Activated T-helper 1 cell treated with Interleukin-2 at 50 U/mL for 16 hours (primary cell): ENCODE results near the gene NRCAM.

Experiments used
- DNase-seq: peaks from one replicate; pipeline ENCODE4 v3.0.0-alpha.2; 2020; ENCODE audit warnings: low read depth

The NRCAM gene

DNA sequence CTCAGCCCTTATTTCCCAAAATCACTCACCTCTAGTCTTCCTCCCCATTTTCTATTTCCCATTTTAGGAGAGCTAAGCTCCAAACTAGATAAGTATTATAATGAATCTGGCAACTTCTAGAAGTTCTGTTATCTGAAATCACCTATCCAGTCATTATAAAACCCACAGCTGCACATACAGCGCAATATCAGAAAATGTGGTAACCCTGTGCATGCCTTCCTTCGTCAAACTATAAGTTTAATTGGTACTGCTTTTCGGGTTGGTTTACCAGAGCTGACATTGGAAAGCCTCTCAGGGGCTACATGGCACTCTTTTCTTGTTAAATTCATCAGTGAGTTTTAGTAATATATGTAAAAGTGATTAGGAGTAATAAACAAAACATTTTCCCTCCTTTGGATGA, 327.7 kb downstream of the NRCAM start:
- no peak for DNase-seq

- DNase-seq = no peak
These were observed 328.8 kb downstream of the NRCAM start for GRCh38 chr7:108127461-108127860.

- no peak for DNase-seq
These were observed 331.4 kb downstream of the NRCAM start for GRCh38 chr7:108124820-108125219.

GRCh38 chr7:108122181-108122580, 334.1 kb downstream of the NRCAM start:
- DNase-seq = no peak

DNA sequence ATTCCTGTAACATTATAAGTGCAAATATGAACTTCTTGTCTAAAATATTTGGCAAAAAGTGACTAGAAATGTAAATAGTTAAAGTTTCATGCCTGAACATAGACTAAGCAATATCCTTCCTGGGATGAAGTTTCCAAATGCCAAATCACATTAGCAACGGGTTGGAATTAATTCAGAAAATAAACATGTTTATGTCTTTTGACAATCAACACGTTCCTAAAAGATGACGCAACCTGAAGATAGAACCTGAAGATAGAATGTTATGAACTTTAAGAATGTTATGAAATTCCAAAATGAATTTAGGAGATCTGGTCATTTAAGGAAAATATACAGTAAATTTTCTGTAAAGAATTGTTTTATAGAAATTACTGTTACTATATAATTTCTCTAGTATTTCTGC, 335.3 kb downstream of the NRCAM start:
- DNase-seq = no peak

DNA sequence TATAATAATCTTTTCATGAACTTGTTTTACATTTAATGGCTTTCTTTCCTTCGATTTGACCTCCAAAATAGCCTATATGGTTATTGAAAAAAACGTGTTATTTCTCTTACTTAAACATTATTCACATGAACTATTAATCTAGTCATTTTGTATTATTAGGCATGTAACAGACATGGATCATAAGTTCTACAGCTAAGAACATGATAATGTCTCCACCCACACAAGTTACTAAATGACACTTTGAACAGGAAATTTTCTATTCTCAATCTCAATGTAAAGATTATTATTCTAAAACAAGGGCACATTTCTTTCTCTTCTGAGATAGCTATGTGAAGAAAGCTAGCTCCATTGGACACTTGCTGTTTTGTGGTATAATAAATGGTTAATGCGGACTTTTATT, 336.0 kb downstream of the NRCAM start:
- DNase-seq = no peak

DNA sequence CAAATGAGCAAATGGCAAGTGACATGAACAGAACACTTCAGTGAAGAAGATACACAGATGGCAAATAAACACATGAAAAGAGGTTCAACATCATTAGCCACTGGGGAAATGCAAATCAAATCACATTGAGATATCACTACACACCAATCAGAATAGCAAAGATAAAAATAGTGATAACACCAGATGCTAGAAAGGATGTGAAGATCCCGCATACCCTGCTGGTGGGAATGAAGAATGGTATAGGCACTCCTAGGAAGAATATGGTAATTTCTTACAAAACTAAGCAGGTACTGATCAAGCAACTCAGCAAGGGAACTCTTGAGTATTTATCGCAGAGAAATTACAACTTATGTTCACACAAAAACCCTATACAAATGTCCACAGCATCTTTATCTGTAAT, 337.3 kb downstream of the NRCAM start:
- no peak for DNase-seq

GRCh38 chr7:108114117-108114841, 342.0 kb downstream of the NRCAM start:
- DNase-seq = no peak

DNA sequence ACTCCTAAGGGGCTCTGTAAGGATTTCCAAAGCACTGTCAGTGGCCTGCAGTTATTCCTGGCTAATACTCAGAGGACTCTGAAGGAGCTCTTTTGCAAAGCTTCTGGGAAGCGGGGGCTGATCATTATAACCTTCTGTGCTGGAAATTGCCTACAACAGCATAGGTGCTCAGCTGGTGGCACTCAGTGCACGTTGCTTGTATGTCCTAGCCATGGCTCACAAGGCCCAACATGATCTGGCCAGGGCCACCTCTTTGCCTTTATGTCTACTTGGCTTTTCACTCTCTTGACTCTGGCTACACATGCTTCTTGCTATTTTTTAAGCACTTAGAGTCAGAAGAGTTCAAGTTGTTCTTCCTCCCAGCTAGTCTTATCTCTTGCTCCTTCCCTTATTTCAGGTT, 343.6 kb downstream of the NRCAM start:
- DNase-seq = no peak

GRCh38 chr7:108109221-108109908, 346.9 kb downstream of the NRCAM start:
- no peak for DNase-seq

GRCh38 chr7:108108131-108108530, 348.1 kb downstream of the NRCAM start:
- DNase-seq = no peak

DNA sequence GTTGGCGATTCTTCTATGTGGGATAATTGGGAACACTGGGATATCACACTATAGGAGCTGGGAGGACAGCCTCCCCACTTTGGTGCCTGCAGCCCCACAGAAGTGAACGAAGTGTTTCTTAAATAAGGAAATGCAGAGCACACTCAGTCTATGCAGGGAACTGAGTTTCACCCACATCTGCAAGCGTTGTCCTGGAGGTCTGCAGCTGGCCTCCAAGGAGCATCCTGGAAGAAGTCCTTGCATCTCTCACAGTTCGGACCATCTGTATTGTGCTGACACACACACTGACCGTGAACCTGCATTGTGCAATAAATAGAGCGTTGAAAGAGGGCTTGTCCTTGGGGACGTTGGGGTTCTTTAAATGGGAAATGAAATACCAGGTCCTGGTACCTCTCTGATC, 351.9 kb downstream of the NRCAM start:
- no peak for DNase-seq

- no peak for DNase-seq
These were observed 352.5 kb downstream of the NRCAM start for GRCh38 chr7:108103558-108104298.

GRCh38 chr7:108102671-108103312, 353.4 kb downstream of the NRCAM start:
- DNase-seq = no peak

DNA sequence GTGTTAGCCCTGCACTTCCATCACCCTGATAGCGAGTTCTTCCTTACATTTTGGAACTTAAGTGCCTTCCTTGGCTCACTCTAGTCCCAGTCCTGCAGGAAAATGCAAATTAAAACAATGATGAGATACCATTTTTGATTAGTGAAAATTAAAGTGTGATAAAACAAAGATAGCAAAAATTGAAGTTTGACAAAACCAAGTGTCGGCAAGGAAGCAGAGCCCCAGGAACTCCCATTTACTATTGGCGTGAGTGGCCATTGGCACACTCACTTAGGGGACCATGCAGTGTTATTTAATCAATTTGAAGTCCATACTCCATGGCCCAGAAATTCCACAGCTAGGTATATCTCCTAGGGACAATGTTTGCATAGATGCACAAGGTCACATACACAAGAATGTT, 354.5 kb downstream of the NRCAM start:
- no peak for DNase-seq

GRCh38 chr7:108099713-108100112, 356.5 kb downstream of the NRCAM start:
- DNase-seq = no peak

GRCh38 chr7:108097703-108098102, 358.5 kb downstream of the NRCAM start:
- DNase-seq = no peak
